GM12878 (cell line): Measurements from ENCODE around the gene TIMM17B. TPM values are rescaled to one million over a fixed set of nuclear protein-coding genes. Genes with fewer than 3 reads are reported as not detected.
"Not testable (repeated sequence)": the region's sequence is repeated elsewhere in the genome, so short reads cannot be mapped to it uniquely, and the experiment has no call there.

ENCODE experiments used
- ATAC-seq: fragments of 200-7000 bp; cut with Tn5 transposase; 3 replicates; pipeline ENCODE4 v1.9.1; 2020; ENCODE audit warnings: mild to moderate bottlenecking, moderate library complexity
- BruUV-seq: library from RNA; stranded (reverse); fragments of 400-500 nt; replicated peaks from 2 replicates; lab custom pipeline; 2021; lab: Mats Ljungman, UMichigan
- CTCF ChIA-PET: fragments of 300-600 bp; sonication (Branson Sonifier 250); formaldehyde crosslinking; extraction: SDS; loops from one replicate; lab custom pipeline; 2021; ENCODE audit warnings: inconsistent platforms; lab: Yijun Ruan, JAX
- POLR2A ChIA-PET: fragments of 350-600 bp; formaldehyde crosslinking; extraction: SDS; loops from one replicate; lab custom pipeline; 2021; ENCODE audit warnings: inconsistent platforms; lab: Charles Lee
- RAD21 ChIA-PET: fragments of 300-600 bp; sonication (Branson Sonifier 250); formaldehyde crosslinking; loops from one replicate; lab custom pipeline; 2023; ENCODE audit warnings: antibody characterized with exemption; ENCODE audit not compliant: unreplicated experiment; lab: Charles Lee
- SMC1A ChIA-PET: fragments of 300-600 bp; sonication (Branson Sonifier 250); formaldehyde crosslinking; loops from one replicate; lab custom pipeline; 2023; ENCODE audit not compliant: unreplicated experiment, uncharacterized antibody; lab: Charles Lee
- DNase-seq: peaks from one replicate; pipeline ENCODE4 v3.0.0-alpha.2; 2011; ENCODE audit warnings: low read depth, low spot score
- FAIRE-seq: peaks from 3 replicates; lab custom pipeline; 2011; peaks lifted over from hg19 to GRCh38; lab: Jason Lieb, UNC
- H2AFZ ChIP-seq: 2 replicates; pipeline ENCODE4 v1.6.0; 2011; ENCODE audit warnings: low read depth, low read length, control low read depth; ENCODE audit not compliant: control insufficient read depth
- H3K27ac ChIP-seq: 2 replicates; pipeline ENCODE4 v1.5.1; 2011; ENCODE audit warnings: control low read depth; ENCODE audit not compliant: control insufficient read depth, insufficient read depth
- H3K27me3 ChIP-seq, 2 experiments: replicated peaks in 1 of 2; 2 replicates each; pipeline versions ENCODE4 v1.6.0 to v1.6.1; 2011; ENCODE audit warnings: low read length in 1 of 2; ENCODE audit not compliant: control insufficient read depth in 2 of 2, insufficient read depth in 2 of 2
- H3K36me3 ChIP-seq, 2 experiments: 2 replicates each; pipeline ENCODE4 v1.5.1; 2011; ENCODE audit warnings: low read length in 1 of 2; ENCODE audit not compliant: control insufficient read depth in 2 of 2, insufficient read depth in 2 of 2
- H3K4me1 ChIP-seq: 2 replicates; pipeline ENCODE4 v1.6.1; 2011; ENCODE audit warnings: mild to moderate bottlenecking, low read length, moderate library complexity, mixed read lengths; ENCODE audit not compliant: control insufficient read depth, insufficient read depth
- H3K4me2 ChIP-seq: 2 replicates; pipeline ENCODE4 v1.6.0; 2011; ENCODE audit warnings: control low read depth; ENCODE audit not compliant: control insufficient read depth, insufficient read depth
- H3K4me3 ChIP-seq: fragments of 200-600 bp; sonication (generic); 2 replicates; pipeline ENCODE4 v1.5.1; 2016
- H3K79me2 ChIP-seq: 2 replicates; pipeline ENCODE4 v1.6.0; 2011; ENCODE audit warnings: low read length; ENCODE audit not compliant: control insufficient read depth, insufficient read depth
- H3K9ac ChIP-seq: 2 replicates; pipeline ENCODE4 v1.8.0; 2011; ENCODE audit warnings: low read length, control low read depth, mixed read lengths; ENCODE audit not compliant: control insufficient read depth, insufficient read depth
- H3K9me3 ChIP-seq: replicated peaks from 3 replicates; pipeline ENCODE4 v1.5.1; 2011; ENCODE audit warnings: mild to moderate bottlenecking, low read length; ENCODE audit not compliant: control insufficient read depth, insufficient read depth
- H4K20me1 ChIP-seq: 2 replicates; pipeline ENCODE4 v1.6.0; 2011; ENCODE audit not compliant: control insufficient read depth, insufficient read depth
- CHD2 ChIP-seq: IDR thresholded peaks from 2 replicates; pipeline ENCODE4 v1.6.1; 2011; ENCODE audit warnings: low read depth, low read length, improper control_type of control experiment, borderline replicate concordance
- ETV6 ChIP-seq, 2 experiments: fragments of 450-650 bp in 1 of 2; IDR thresholded peaks in 1 of 2; conservative IDR thresholded peaks in 1 of 2; 2 replicates each; pipeline ENCODE4 v1.6.1; 2014; ENCODE audit warnings: antibody characterized with exemption in 1 of 2, borderline replicate concordance in 1 of 2, low read depth in 1 of 2, mild to moderate bottlenecking in 1 of 2, moderate library complexity in 1 of 2
- MEF2B ChIP-seq: fragments of 450-650 bp; IDR thresholded peaks from 2 replicates; pipeline ENCODE4 v1.6.1; 2018; ENCODE audit warnings: mild to moderate bottlenecking, moderate library complexity; ENCODE audit not compliant: partially characterized antibody, poor library complexity, severe bottlenecking
- NBN ChIP-seq: fragments of 450-650 bp; IDR thresholded peaks from 2 replicates; pipeline ENCODE4 v1.6.1; 2016
- NFYB ChIP-seq: IDR thresholded peaks from 2 replicates; pipeline ENCODE4 v1.6.1; 2011; ENCODE audit warnings: low read depth, mild to moderate bottlenecking, low read length, improper control_type of control experiment, moderate library complexity; ENCODE audit not compliant: insufficient read depth
- POU2F2 ChIP-seq: IDR thresholded peaks from 3 replicates; pipeline ENCODE4 v1.6.1; 2011; ENCODE audit warnings: low read depth, mild to moderate bottlenecking, low read length, borderline replicate concordance
- RUNX3 ChIP-seq: IDR thresholded peaks from 2 replicates; pipeline ENCODE4 v1.6.1; 2012; ENCODE audit warnings: low read length, inconsistent platforms
- WGBS: methylation state at CpG from one replicate; pipeline ENCODE4 v1.1.6; 2016; ENCODE audit warnings: low lambda C conversion rate; ENCODE audit not compliant: insufficient replicate concordance, insufficient coverage; ENCODE audit errors: missing lambda C conversion rate; 5-methylcytosine and 5-hydroxymethylcytosine counted together
- in situ Hi-C: fragments of 300-500 bp; cut with MboI; formaldehyde crosslinking; loops from 9 replicates; pipeline ENCODE4 v1.14.3; 2018; ENCODE audit warnings: mixed read lengths
- intact Hi-C: fragments of 100-400 bp; cut with micrococcal nuclease; formaldehyde crosslinking; loops from one replicate; pipeline ENCODE4 v1.14.2; 2022; ENCODE audit not compliant: unreplicated experiment
- polyA plus RNA-seq, 11 experiments: library from polyadenylated mRNA; depleted of rRNA in 4 of 11; unstranded in 6 of 11; stranded (reverse) in 5 of 11; fragments of >200 nt; fragmentation: Nextera tagmentation in 4 of 11; fragmentation: Illumina TruSeq in 1 of 11; extraction: Ambion mirVana in 4 of 11; extraction: Trizol in 1 of 11; gene quantifications; 1 replicate in 1 of 11; 2 replicates in 10 of 11; pipeline versions ENCODE4 v1.2.1 to v1.2.3, GENCODE V29; 2011 to 2016; ENCODE audit warnings: inconsistent platforms in 2 of 11, missing spikeins in 2 of 11, low read depth in 1 of 11
- total RNA-seq, 4 experiments: library from RNA; depleted of rRNA in 3 of 4; stranded (reverse); fragments of >200 nt in 3 of 4; fragmentation: Illumina TruSeq in 1 of 4; extraction: Trizol in 1 of 4; gene quantifications; 2 replicates each; pipeline versions ENCODE4 v1.2.1 to v1.2.3, GENCODE V29; 2013 to 2021
- TF ChIP-seq, protein P1 (sequence below): IDR thresholded peaks from 2 replicates; pipeline ENCODE4 v1.6.1; 2012; ENCODE audit warnings: low read length, inconsistent platforms

The TIMM17B gene
- total and polyA plus RNA-seq, 10 of the 15 experiments (the other 5 are each of a cell fraction or from before 2014, with no cell fraction given): 4.5 to 88.7 (median 47.5) TPM

DNA sequence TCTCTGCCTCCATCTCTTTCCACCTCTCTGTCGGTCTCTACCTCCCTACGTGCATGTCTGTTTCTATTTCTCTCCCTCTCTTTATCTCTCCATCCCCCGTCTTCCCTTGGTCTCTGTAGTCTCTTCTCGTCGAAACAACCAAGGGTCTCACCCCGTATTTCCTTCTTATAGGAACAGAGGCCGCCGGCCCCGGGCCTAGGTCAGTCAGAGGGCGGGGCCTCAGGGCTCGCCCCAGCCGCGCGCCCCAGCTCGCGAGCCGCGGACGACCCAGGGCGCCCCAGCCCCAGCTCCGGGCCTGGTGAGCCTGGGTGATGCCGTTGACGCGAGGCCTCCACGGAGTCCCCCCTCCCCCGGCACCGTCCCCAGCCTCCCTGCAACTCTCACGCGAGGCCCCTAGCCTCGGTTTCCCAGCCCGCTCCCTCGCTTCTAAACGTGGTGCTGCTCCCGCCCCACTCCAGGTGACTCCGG, 6.6 kb downstream of the TIMM17B start (continued):
- TF ChIP-seq, protein P1, sequence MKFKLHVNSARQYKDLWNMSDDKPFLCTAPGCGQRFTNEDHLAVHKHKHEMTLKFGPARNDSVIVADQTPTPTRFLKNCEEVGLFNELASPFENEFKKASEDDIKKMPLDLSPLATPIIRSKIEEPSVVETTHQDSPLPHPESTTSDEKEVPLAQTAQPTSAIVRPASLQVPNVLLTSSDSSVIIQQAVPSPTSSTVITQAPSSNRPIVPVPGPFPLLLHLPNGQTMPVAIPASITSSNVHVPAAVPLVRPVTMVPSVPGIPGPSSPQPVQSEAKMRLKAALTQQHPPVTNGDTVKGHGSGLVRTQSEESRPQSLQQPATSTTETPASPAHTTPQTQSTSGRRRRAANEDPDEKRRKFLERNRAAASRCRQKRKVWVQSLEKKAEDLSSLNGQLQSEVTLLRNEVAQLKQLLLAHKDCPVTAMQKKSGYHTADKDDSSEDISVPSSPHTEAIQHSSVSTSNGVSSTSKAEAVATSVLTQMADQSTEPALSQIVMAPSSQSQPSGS: no peak
- TF ChIP-seq RUNX3: no peak
- TF ChIP-seq NFYB: no peak
- TF ChIP-seq POU2F2: no peak
- no peak for TF ChIP-seq MEF2B
- no peak for TF ChIP-seq CHD2
- TF ChIP-seq NBN: no peak

DNA sequence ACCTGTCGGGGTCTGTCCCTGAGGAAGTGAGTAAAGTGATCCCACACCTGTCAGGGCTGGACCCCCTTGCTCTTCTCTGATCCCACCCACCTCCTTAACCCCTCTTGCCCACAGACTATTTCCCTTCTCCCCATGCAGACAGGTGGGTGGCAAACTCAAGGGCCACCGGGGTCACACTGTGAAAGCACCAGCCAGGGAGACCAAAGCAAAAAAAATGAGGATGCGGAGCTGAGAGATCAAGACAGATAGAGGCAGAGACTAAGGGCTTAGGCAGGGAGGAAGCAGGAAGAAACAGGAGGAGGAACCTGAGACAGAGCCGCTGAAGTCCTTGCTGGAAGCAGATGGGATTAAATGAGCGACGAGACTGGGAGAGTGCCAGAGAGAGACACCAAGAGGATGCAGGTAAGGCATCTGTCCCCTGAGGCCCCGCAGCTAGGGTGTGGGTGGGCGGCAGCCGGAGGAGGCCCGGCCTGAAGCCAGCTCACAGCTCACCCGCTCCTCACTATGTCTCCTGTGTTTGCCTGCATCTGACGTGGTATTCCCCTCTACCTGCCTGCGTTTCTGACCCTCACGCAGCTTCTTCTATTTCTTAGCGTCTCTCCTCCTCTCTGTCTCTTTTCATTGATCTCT, 7.2 kb downstream of the TIMM17B start:
- in situ Hi-C loops: no loop called here
- Histone ChIP-seq H3K9me3 (no peaks in the 10 kb centered on the region; the same call in 2 of the 3 replicates), H3K4me1 (no peaks in the 10 kb centered on the region), H3K9ac (no peak overlapping the region), H3K4me3 (peak overlapping the region; percentile 67; the same call in 1 of the 2 replicates), H3K4me2 (peak overlapping the region; percentile 69; the same call in 1 of the 2 replicates)
- ChIA-PET POLR2A (no interaction called here), RAD21 (interaction anchor here (1.2 kb wide), 1 partner anchor 56 kb away, joined by 6 read pairs; no protein-coding TSS in a partner anchor)
- no peak for DNase-seq
- no peak for FAIRE-seq
- 29% methylated on average over 15 of the region's 15 CpGs for WGBS
- no peak for TF ChIP-seq ETV6 (conservative IDR thresholded peaks at IDR 0.05 in 1 of 2, IDR thresholded peaks at IDR 0.05 in 1 of 2; ENCODE audit: borderline replicate concordance in 1 of 2, low read depth in 1 of 2)
- TF ChIP-seq, all 136 proteins: peak for 0
- no TSS peak for BruUV-seq
- ChIA-PET SMC1A (interaction anchor here (1.1 kb wide), 1 partner anchor 239 kb away, joined by 4 read pairs; no protein-coding TSS in a partner anchor), CTCF (no interaction called here)
- Histone ChIP-seq H3K79me2 (no peaks in the 10 kb centered on the region), H3K27me3 (no peaks in the 10 kb centered on the region), H3K27ac (no peak overlapping the region), H3K36me3 (no peaks in the 10 kb centered on the region), H4K20me1 (no peaks in the 10 kb centered on the region), H2AFZ (peak overlapping the region; percentile 23; the same call in 1 of the 2 replicates)
- no peak for ATAC-seq
- intact Hi-C loops: loop anchor here (5.0 to 10.0 kb wide), 2 partner anchors 243 to 416 kb away; partner anchors contain the start of genes FTSJ1 and SLC38A5

DNA sequence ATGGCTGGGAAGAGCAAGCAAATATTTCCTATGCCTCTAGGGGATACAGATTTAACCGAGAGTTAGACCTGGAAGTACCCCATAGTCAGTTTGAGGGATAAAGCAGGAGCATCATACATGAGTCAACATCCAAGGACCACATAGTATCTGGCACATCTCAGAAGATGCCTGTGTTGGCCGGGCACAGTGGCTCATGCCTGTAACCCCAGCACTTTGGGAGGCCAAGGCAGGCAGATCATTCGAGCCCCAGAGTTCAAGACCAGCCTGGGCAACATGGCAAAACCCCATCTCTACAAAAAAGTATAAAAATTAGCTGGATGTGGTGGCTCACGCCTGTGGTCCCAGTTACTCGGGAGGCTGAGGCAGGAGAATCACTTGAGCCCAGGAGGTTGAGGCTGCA, 11.0 kb downstream of the TIMM17B start:
- H4K20me1 ChIP-seq, H3K79me2 ChIP-seq, H3K27me3 ChIP-seq, H3K4me3 ChIP-seq, in situ Hi-C loops, FAIRE-seq, H3K27ac ChIP-seq, BruUV-seq, H2AFZ ChIP-seq, H3K9ac ChIP-seq, H3K4me1 ChIP-seq, SMC1A ChIA-PET, H3K4me2 ChIP-seq, H3K36me3 ChIP-seq, ATAC-seq, DNase-seq, RAD21 ChIA-PET, intact Hi-C loops, H3K9me3 ChIP-seq: not testable (repeated sequence)
- 43% methylated on average over 5 of the region's 5 CpGs for WGBS
- ChIA-PET CTCF (interaction anchor here (0.6 to 1.7 kb wide), 2 partner anchors 19 to 214 kb away, joined by 3 to 4 read pairs; no protein-coding TSS in a partner anchor), POLR2A (interaction anchor here (0.6 kb wide), 1 partner anchor 181 kb away, joined by 3 read pairs; no protein-coding TSS in a partner anchor)
